Measurements from ENCODE around the gene GNAO1. TPM values are rescaled to one million over a fixed set of nuclear protein-coding genes. Genes with fewer than 3 reads are reported as not detected.

GNAO1 gene
- total and polyA plus RNA-seq, 2 of the 13 experiments (the other 11 are each of a cell fraction or from before 2014, with no cell fraction given): not detected

DNA sequence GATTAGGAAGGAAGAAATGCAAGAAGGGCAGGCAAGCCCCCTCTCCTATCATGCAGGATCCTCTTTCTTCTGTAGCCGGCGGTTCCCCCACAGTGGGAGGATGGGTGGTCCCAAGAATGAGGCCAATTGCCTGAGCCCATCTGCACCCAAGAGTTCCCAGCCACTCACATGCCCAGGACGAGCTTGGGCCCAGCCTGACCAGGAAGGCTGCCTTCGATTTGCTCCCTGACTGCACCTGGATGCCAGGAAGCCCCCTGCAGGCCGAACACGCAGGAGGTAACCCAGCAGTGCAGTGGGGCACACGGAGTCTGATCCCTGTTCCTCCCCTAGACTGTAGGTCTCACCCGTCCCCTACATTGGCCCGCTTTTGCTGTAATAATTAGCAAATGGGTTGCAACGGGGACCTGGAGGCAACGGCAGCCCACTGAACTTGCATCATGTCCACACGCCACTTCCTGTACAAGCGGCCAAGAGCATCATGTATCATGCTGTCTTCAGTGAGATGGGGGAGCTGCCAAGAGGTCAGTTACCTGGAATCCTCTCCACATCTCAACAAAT is 166.6 kb downstream of the GNAO1 start (continued):
- TF ChIP-seq, protein P1, sequence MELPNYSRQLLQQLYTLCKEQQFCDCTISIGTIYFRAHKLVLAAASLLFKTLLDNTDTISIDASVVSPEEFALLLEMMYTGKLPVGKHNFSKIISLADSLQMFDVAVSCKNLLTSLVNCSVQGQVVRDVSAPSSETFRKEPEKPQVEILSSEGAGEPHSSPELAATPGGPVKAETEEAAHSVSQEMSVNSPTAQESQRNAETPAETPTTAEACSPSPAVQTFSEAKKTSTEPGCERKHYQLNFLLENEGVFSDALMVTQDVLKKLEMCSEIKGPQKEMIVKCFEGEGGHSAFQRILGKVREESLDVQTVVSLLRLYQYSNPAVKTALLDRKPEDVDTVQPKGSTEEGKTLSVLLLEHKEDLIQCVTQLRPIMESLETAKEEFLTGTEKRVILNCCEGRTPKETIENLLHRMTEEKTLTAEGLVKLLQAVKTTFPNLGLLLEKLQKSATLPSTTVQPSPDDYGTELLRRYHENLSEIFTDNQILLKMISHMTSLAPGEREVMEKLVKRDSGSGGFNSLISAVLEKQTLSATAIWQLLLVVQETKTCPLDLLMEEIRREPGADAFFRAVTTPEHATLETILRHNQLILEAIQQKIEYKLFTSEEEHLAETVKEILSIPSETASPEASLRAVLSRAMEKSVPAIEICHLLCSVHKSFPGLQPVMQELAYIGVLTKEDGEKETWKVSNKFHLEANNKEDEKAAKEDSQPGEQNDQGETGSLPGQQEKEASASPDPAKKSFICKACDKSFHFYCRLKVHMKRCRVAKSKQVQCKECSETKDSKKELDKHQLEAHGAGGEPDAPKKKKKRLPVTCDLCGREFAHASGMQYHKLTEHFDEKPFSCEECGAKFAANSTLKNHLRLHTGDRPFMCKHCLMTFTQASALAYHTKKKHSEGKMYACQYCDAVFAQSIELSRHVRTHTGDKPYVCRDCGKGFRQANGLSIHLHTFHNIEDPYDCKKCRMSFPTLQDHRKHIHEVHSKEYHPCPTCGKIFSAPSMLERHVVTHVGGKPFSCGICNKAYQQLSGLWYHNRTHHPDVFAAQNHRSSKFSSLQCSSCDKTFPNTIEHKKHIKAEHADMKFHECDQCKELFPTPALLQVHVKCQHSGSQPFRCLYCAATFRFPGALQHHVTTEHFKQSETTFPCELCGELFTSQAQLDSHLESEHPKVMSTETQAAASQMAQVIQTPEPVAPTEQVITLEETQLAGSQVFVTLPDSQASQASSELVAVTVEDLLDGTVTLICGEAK (IDR thresholded peaks at IDR 0.05): no peak
- TF ChIP-seq, protein P1 (CRISPR knock-in tag; IDR thresholded peaks at IDR 0.05): no peak
- no peak for TF ChIP-seq MED13 (CRISPR knock-in tag; IDR thresholded peaks at IDR 0.05)
- TF ChIP-seq, protein P2, sequence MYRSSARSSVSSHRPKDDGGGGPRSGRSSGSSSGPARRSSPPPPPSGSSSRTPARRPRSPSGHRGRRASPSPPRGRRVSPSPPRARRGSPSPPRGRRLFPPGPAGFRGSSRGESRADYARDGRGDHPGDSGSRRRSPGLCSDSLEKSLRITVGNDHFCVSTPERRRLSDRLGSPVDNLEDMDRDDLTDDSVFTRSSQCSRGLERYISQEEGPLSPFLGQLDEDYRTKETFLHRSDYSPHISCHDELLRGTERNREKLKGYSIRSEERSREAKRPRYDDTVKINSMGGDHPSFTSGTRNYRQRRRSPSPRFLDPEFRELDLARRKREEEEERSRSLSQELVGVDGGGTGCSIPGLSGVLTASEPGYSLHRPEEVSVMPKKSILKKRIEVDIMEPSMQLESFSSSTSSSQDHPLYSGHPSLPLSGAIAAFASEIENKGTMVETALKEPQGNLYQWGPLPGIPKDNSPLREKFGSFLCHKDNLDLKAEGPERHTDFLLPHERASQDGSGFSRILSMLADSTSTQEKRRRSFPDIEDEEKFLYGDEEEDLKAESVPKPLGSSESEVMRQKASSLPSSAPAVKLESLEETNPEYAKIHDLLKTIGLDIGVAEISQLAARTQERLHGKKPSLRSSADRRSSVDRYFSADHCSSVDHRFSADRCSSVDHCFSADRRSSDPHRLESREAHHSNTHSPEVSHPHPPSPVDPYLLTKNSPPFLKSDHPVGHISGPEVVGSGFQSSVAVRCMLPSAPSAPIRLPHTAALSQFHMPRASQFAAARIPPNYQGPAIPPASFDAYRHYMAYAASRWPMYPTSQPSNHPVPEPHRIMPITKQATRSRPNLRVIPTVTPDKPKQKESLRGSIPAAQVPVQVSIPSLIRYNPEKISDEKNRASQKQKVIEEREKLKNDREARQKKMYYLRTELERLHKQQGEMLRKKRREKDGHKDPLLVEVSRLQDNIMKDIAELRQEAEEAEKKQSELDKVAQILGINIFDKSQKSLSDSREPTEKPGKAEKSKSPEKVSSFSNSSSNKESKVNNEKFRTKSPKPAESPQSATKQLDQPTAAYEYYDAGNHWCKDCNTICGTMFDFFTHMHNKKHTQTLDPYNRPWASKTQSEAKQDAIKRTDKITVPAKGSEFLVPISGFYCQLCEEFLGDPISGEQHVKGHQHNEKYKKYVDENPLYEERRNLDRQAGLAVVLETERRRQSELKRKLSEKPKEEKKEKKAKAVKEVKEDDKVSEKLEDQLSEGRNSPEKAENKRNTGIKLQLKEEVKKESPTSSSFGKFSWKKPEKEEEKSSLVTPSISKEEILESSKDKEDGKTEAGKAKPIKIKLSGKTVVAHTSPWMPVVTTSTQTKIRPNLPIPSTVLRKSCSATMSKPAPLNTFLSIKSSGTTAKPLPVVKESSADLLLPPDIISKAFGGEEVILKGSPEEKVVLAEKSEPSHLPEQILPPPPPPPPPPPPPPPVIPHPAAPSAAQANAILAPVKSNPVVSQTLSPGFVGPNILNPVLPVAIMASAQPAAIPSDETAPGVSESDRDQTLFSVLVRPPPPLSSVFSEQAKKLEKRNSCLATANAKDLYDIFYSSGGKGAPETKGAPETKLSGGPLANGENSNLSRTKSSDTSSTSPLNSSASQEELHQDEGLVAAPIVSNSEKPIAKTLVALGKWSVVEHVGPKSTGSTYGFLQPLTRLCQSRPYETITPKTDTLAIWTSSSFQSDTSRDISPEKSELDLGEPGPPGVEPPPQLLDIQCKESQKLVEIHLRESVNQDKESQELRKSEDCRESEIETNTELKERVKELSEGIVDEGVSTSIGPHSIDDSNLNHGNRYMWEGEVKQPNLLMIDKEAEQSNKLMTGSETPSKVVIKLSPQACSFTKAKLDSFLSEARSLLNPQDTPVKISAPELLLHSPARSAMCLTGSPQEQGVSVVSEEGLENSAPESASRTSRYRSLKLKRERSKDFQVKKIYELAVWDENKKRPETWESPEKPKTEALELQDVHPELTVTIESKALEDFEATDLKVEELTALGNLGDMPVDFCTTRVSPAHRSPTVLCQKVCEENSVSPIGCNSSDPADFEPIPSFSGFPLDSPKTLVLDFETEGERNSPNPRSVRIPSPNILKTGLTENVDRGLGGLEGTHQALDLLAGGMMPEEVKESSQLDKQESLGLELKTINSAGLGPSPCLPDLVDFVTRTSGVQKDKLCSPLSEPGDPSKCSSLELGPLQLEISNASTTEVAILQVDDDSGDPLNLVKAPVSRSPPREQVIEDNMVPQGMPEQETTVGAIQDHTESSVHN (CRISPR knock-in tag; IDR thresholded peaks at IDR 0.05): no peak
- TF ChIP-seq SNRNP70 (IDR thresholded peaks at IDR 0.05; ENCODE audit: low read depth, low read length): no peak
- no peak for TF ChIP-seq GZF1 (CRISPR knock-in tag; IDR thresholded peaks at IDR 0.05)
- no peak for TF ChIP-seq PCBP1 (IDR thresholded peaks at IDR 0.05; ENCODE audit: borderline replicate concordance, low read depth, low read length)
- no peak for TF ChIP-seq NR2F1 (CRISPR knock-in tag; IDR thresholded peaks at IDR 0.05)
- no peak for TF ChIP-seq ZKSCAN8 (CRISPR knock-in tag; IDR thresholded peaks at IDR 0.05; ENCODE audit: borderline replicate concordance)
- no peak for TF ChIP-seq TEAD2 (CRISPR knock-in tag; IDR thresholded peaks at IDR 0.05)
- no peak for TF ChIP-seq HNRNPK (IDR thresholded peaks at IDR 0.05; ENCODE audit: low read depth, low read length, poor library complexity, severe bottlenecking)
- TF ChIP-seq KDM6A (CRISPR knock-in tag; IDR thresholded peaks at IDR 0.05; ENCODE audit: low read depth): no peak
- no peak for TF ChIP-seq ZNF605 (CRISPR knock-in tag; IDR thresholded peaks at IDR 0.05)

All from HepG2 (cell line).